ENCODE measurements around the gene MYO18B. TPM values are rescaled to one million over a fixed set of nuclear protein-coding genes. Genes with fewer than 3 reads are reported as not detected.

The MYO18B gene
- total and polyA plus RNA-seq, 2 donors from 2014 or later, result 0.19 to 0.41 TPM

- intact Hi-C loops (cut with DNase I), result no loop called here
- Histone ChIP-seq H3K27ac (ENCODE audit: low read depth in 2 of 2, low read length in 2 of 2) (no peak overlapping the region), H3K4me1 (ENCODE audit: control insufficient read depth in 2 of 3, insufficient read depth in 2 of 3, low read depth in 1 of 3, low read length in 3 of 3) (no peaks in the 10 kb centered on the region), H3K27me3 (ENCODE audit: control insufficient read depth, insufficient read depth, low read length) (no peaks in the 10 kb centered on the region), H3K36me3 (ENCODE audit: control insufficient read depth in 2 of 3, insufficient read depth in 3 of 3, low read length in 3 of 3) (no peaks in the 10 kb centered on the region), H3K9me3 (ENCODE audit: control insufficient read depth in 2 of 3, insufficient read depth in 1 of 3, low read length in 3 of 3) (no peaks in the 10 kb centered on the region), H3K9ac (ENCODE audit: low read length in 3 of 3) (no peak overlapping the region), H3K4me3 (ENCODE audit: low read length in 3 of 3) (no peak overlapping the region)
- TF ChIP-seq CTCF (IDR thresholded peaks at IDR 0.05; ENCODE audit: borderline replicate concordance, extremely low read depth, insufficient read depth), result no peak
- no peak for FAIRE-seq
- DNase-seq, result no peak
These were observed 191.3 kb downstream of the MYO18B start for GRCh38 chr22:25933158-25933788.

- Histone ChIP-seq H3K9me3 (ENCODE audit: control insufficient read depth in 2 of 3, insufficient read depth in 1 of 3, low read length in 3 of 3) (no peaks in the 10 kb centered on the region), H3K4me1 (ENCODE audit: control insufficient read depth in 2 of 3, insufficient read depth in 2 of 3, low read depth in 1 of 3, low read length in 3 of 3) (no peaks in the 10 kb centered on the region), H3K9ac (ENCODE audit: low read length in 3 of 3) (no peak overlapping the region), H3K4me3 (ENCODE audit: low read length in 3 of 3) (no peak overlapping the region), H3K27ac (ENCODE audit: low read depth in 2 of 2, low read length in 2 of 2) (no peak overlapping the region), H3K27me3 (ENCODE audit: control insufficient read depth, insufficient read depth, low read length) (no peaks in the 10 kb centered on the region), H3K36me3 (ENCODE audit: control insufficient read depth in 2 of 3, insufficient read depth in 3 of 3, low read length in 3 of 3) (no peaks in the 10 kb centered on the region)
- FAIRE-seq, result no peak
- intact Hi-C loops (cut with DNase I), result no loop called here
- no peak for TF ChIP-seq CTCF (IDR thresholded peaks at IDR 0.05; ENCODE audit: borderline replicate concordance, extremely low read depth, insufficient read depth)
- no peak for DNase-seq
These were observed 193.5 kb downstream of the MYO18B start for GRCh38 chr22:25935266-25936058.

GRCh38 chr22:25938151-25938550 lies 196.2 kb downstream of the MYO18B start:
- Histone ChIP-seq H3K36me3 (ENCODE audit: control insufficient read depth in 2 of 3, insufficient read depth in 3 of 3, low read length in 3 of 3) (no peaks in the 10 kb centered on the region), H3K4me3 (ENCODE audit: low read length in 3 of 3) (no peak overlapping the region), H3K27ac (ENCODE audit: low read depth in 2 of 2, low read length in 2 of 2) (no peak overlapping the region), H3K4me1 (ENCODE audit: control insufficient read depth in 2 of 3, insufficient read depth in 2 of 3, low read depth in 1 of 3, low read length in 3 of 3) (no peaks in the 10 kb centered on the region), H3K9ac (ENCODE audit: low read length in 3 of 3) (no peak overlapping the region), H3K27me3 (ENCODE audit: control insufficient read depth, insufficient read depth, low read length) (no peaks in the 10 kb centered on the region), H3K9me3 (ENCODE audit: control insufficient read depth in 2 of 3, insufficient read depth in 1 of 3, low read length in 3 of 3) (no peaks in the 10 kb centered on the region)
- intact Hi-C loops (cut with DNase I), result no loop called here
- no peak for TF ChIP-seq CTCF (IDR thresholded peaks at IDR 0.05; ENCODE audit: borderline replicate concordance, extremely low read depth, insufficient read depth)
- FAIRE-seq, result no peak
- no peak for DNase-seq
